ENCODE results near the gene EVI2A. TPM values are rescaled to one million over a fixed set of nuclear protein-coding genes. Genes with fewer than 3 reads are reported as not detected.

EVI2A gene
- total RNA-seq, 1 experiment from 2014 or later: not detected

GRCh38 chr17:31286587-31286986 is 34.8 kb downstream of the EVI2A start (continued):
- no peak for TF ChIP-seq ZBTB33 (IDR thresholded peaks at IDR 0.05; ENCODE audit: extremely low read depth, insufficient replicate concordance, low read length)
- TF ChIP-seq ZNF274 (IDR thresholded peaks at IDR 0.05; ENCODE audit: low read depth, low read length): no peak
- no peak for TF ChIP-seq EZH2phosphoT487 (IDR thresholded peaks at IDR 0.05; ENCODE audit: borderline replicate concordance)
- no peak for TF ChIP-seq YY1 (IDR thresholded peaks at IDR 0.05; ENCODE audit: extremely low read depth, insufficient replicate concordance, low read depth, low read length)

DNA sequence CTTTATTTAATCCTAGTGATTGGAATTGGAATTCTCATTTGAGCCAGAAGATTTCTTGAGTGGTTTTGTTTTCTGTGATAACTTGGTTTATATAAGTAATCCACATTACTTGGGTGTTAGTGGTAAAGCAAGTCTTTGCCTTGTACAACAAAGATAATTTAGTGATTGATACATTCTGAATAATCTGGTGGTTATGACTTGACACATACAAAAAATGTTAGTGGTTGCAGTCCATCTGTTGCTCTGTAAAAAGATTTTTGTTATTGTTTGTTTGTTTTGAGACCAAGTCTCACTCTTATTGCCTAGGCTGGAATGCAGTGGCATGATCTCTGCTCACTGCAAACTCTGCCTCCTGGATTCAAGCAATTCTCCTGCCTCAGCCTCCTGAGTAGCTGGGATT is 37.6 kb downstream of the EVI2A start:
- intact Hi-C loops (cut with micrococcal nuclease): no loop called here
- Histone ChIP-seq H3K4me1 (ENCODE audit: control insufficient read depth in 1 of 2, insufficient read depth in 2 of 2, low read length in 2 of 2) (no peaks in the 10 kb centered on the region), H3K27ac (ENCODE audit: low read depth, low read length) (no peak overlapping the region), H3K36me3 (ENCODE audit: control insufficient read depth in 1 of 2, insufficient read depth in 2 of 2, low read length in 2 of 2) (no peaks in the 10 kb centered on the region; a peak in 1 of 4 replicates), H3K4me3 (replicated peaks in 1 of 2; ENCODE audit: low read depth in 1 of 2, low read length in 2 of 2) (no peak overlapping the region), H3K9me2 (ENCODE audit: insufficient read depth) (no peaks in the 10 kb centered on the region), H3K79me2 (ENCODE audit: insufficient read depth, low read length) (no peaks in the 10 kb centered on the region), H3K27me3 (ENCODE audit: insufficient read depth, low read length) (no peaks in the 10 kb centered on the region), H3K9ac (ENCODE audit: low read length) (no peak overlapping the region), H3K4me2 (ENCODE audit: low read length) (no peak overlapping the region), H3K9me3 (ENCODE audit: control insufficient read depth in 1 of 2, insufficient read depth in 1 of 2, low read depth in 1 of 2, low read length in 2 of 2) (no peaks in the 10 kb centered on the region), H4K20me1 (ENCODE audit: insufficient read depth) (no peaks in the 10 kb centered on the region), H2AFZ (ENCODE audit: low read depth, low read length, poor library complexity, severe bottlenecking) (no peak overlapping the region)
- POLR2A ChIA-PET: no interaction called here
- CTCF ChIA-PET: no interaction called here
- BruUV-seq (replicated peaks): no TSS peak
- ATAC-seq (no peak), DNase-seq (ENCODE audit: low read depth, low spot score) (no peak)
- RAD21 ChIA-PET (ENCODE audit: low non-redundant PET in 1 of 2, low total read pairs in 2 of 2, uncharacterized antibody in 2 of 2, unreplicated experiment in 2 of 2): no interaction called here
- TF ChIP-seq EZH2phosphoT487 (IDR thresholded peaks at IDR 0.05; ENCODE audit: borderline replicate concordance) (no peak), FOSL1 (IDR thresholded peaks at IDR 0.05; ENCODE audit: low read depth) (no peak), POLR2A (IDR thresholded peaks at IDR 0.05; ENCODE audit: borderline replicate concordance, extremely low read depth, insufficient read depth, insufficient read length) (no peak), YY1 (IDR thresholded peaks at IDR 0.05; ENCODE audit: extremely low read depth, insufficient replicate concordance, low read depth, low read length) (no peak), ZFX (IDR thresholded peaks at IDR 0.05) (no peak), RAD21 (IDR thresholded peaks at IDR 0.05; ENCODE audit: low read depth) (no peak), TCF7L2 (IDR thresholded peaks at IDR 0.05; ENCODE audit: borderline replicate concordance, extremely low read depth, insufficient read depth, insufficient read length) (no peak), ZBTB33 (IDR thresholded peaks at IDR 0.05; ENCODE audit: extremely low read depth, insufficient replicate concordance, low read length) (no peak), MAX (IDR thresholded peaks at IDR 0.05) (no peak), POLR2AphosphoS5 (IDR thresholded peaks at IDR 0.05; ENCODE audit: low read depth, low read length) (no peak), JUND (IDR thresholded peaks at IDR 0.05) (no peak), SP1 (IDR thresholded peaks at IDR 0.05; ENCODE audit: low read depth) (no peak), EZH2 (IDR thresholded peaks at IDR 0.05) (no peak), ELF1 (IDR thresholded peaks at IDR 0.05; ENCODE audit: borderline replicate concordance, low read depth) (no peak)
- TF ChIP-seq, protein P1, sequence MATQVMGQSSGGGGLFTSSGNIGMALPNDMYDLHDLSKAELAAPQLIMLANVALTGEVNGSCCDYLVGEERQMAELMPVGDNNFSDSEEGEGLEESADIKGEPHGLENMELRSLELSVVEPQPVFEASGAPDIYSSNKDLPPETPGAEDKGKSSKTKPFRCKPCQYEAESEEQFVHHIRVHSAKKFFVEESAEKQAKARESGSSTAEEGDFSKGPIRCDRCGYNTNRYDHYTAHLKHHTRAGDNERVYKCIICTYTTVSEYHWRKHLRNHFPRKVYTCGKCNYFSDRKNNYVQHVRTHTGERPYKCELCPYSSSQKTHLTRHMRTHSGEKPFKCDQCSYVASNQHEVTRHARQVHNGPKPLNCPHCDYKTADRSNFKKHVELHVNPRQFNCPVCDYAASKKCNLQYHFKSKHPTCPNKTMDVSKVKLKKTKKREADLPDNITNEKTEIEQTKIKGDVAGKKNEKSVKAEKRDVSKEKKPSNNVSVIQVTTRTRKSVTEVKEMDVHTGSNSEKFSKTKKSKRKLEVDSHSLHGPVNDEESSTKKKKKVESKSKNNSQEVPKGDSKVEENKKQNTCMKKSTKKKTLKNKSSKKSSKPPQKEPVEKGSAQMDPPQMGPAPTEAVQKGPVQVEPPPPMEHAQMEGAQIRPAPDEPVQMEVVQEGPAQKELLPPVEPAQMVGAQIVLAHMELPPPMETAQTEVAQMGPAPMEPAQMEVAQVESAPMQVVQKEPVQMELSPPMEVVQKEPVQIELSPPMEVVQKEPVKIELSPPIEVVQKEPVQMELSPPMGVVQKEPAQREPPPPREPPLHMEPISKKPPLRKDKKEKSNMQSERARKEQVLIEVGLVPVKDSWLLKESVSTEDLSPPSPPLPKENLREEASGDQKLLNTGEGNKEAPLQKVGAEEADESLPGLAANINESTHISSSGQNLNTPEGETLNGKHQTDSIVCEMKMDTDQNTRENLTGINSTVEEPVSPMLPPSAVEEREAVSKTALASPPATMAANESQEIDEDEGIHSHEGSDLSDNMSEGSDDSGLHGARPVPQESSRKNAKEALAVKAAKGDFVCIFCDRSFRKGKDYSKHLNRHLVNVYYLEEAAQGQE (IDR thresholded peaks at IDR 0.05; ENCODE audit: low read depth): no peak
